A204.1 (cell line): ENCODE results near the gene APOE.
"Not testable (repeated sequence)": the region's sequence is repeated elsewhere in the genome, so short reads cannot be mapped to it uniquely, and the experiment has no call there.

Source experiments
- FAIRE-seq: peaks from 2 replicates; lab custom pipeline; 2012; peaks lifted over from hg19 to GRCh38; lab: Jason Lieb, UNC

APOE gene

GRCh38 chr19:44884566-44884965 is 21.0 kb upstream of the APOE start:
- no peak for FAIRE-seq

GRCh38 chr19:44886141-44886540 is 19.5 kb upstream of the APOE start:
- no peak for FAIRE-seq

- FAIRE-seq: no peak
Measured at GRCh38 chr19:44887648-44888047, 17.9 kb upstream of the APOE start.

- FAIRE-seq: not testable (repeated sequence)
Measured at GRCh38 chr19:44888335-44888734, 17.3 kb upstream of the APOE start.

- no peak for FAIRE-seq
Measured at GRCh38 chr19:44889830-44890365, 15.7 kb upstream of the APOE start.

- FAIRE-seq: peak; percentile 99
Measured at GRCh38 chr19:44890366-44891015, 15.1 kb upstream of the APOE start.

- no peak for FAIRE-seq
Measured at GRCh38 chr19:44891016-44891882, 14.3 kb upstream of the APOE start, which contains the start of gene TOMM40. TSS of gene TOMM40 (plus strand) at chr19:44891254. CDS start at chr19:44891416, 162 bp downstream.

- FAIRE-seq: no peak
Measured at GRCh38 chr19:44892932-44893331, 12.7 kb upstream of the APOE start.

GRCh38 chr19:44893332-44894051 is 12.1 kb upstream of the APOE start:
- FAIRE-seq: no peak

- no peak for FAIRE-seq
Measured at GRCh38 chr19:44894052-44894400, 11.6 kb upstream of the APOE start.

- FAIRE-seq: no peak
Measured at GRCh38 chr19:44894946-44895345, 10.7 kb upstream of the APOE start.

- FAIRE-seq: no peak
Measured at GRCh38 chr19:44897835-44898234, 7.8 kb upstream of the APOE start.

GRCh38 chr19:44900328-44901244 is 5.0 kb upstream of the APOE start:
- no peak for FAIRE-seq

- FAIRE-seq: no peak
Measured at GRCh38 chr19:44903216-44903601, 2.4 kb upstream of the APOE start.

- FAIRE-seq: no peak
Measured at GRCh38 chr19:44903602-44904425, 1.8 kb upstream of the APOE start.

- FAIRE-seq: no peak
Measured at GRCh38 chr19:44904426-44904994, 1.1 kb upstream of the APOE start.

- FAIRE-seq: no peak
Measured at GRCh38 chr19:44907613-44908012, 2.0 kb downstream of the APOE start.

GRCh38 chr19:44908074-44908835 is 2.7 kb downstream of the APOE start:
- FAIRE-seq: no peak

GRCh38 chr19:44908836-44909261 is 3.3 kb downstream of the APOE start:
- no peak for FAIRE-seq

GRCh38 chr19:44909775-44910174 is 4.2 kb downstream of the APOE start:
- FAIRE-seq: no peak
